HFF-Myc (cell line): ENCODE results near the gene EZR.

Source experiments
- DNase-seq: peaks from one replicate; pipeline ENCODE4 v3.0.0-alpha.2; 2011; ENCODE audit warnings: low read depth; ENCODE audit errors: extremely low read depth
- H3K4me3 ChIP-seq: replicated peaks from 2 replicates; pipeline ENCODE4 v1.5.1; 2011; ENCODE audit warnings: low read depth, mild to moderate bottlenecking, control low read depth, low read length
- CTCF ChIP-seq: IDR thresholded peaks from 2 replicates; pipeline ENCODE4 v1.5.1; 2012; ENCODE audit warnings: mild to moderate bottlenecking, low read depth, low read length, control low read depth; ENCODE audit errors: missing control alignments

EZR gene

DNA sequence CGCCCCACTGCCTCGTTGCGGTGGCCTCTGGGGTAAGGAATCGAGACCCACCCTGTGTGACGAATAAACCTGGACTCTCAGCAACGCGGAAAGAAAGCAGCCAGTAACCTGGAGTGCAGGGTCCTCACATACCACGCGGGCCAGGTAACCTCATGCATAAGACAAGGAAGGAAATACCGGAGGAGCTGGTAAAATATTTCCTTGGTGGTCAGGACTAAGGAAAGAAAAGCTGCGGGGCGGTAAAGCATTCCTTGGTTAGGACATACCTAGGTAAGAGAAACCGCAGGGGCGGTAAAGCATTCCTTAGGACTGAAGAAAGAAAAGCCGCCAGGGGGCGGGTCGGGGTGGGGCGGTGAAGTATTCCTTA lies 88.6 kb downstream of the EZR start:
- no peak for TF ChIP-seq CTCF
- no peak for DNase-seq
- H3K4me3 ChIP-seq = no peak overlapping the region

DNA sequence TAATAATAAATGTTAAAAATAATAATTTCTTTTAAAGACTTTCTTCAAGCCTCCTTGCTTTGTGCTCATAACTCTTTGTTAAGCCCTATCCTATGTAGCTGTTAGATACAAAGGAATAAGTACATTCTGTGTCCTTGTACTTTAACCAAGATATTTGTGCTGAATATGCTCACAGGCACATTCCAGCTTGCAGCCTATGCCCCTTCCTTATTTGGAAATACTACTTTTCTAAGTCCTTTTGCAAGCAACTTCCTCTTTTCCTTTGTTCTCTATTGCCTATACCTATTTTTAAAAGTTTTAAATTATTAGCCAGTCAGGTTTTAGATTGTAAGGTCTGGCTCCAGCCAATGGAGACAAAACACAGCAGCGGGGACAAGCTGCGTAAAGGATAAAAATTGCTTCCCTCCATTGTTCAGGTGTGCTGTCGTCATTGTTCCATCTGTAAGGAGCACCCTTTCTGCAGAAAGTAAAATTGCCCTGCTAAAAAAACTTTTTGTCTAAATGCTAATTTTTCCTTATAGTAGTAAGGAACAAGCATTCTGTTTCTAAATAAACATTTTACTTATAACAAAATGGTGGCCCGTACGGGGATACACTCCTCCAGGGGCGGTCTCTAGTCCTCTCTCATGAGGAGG lies 89.1 kb downstream of the EZR start:
- no peak overlapping the region for H3K4me3 ChIP-seq
- TF ChIP-seq CTCF = no peak
- no peak for DNase-seq

DNA sequence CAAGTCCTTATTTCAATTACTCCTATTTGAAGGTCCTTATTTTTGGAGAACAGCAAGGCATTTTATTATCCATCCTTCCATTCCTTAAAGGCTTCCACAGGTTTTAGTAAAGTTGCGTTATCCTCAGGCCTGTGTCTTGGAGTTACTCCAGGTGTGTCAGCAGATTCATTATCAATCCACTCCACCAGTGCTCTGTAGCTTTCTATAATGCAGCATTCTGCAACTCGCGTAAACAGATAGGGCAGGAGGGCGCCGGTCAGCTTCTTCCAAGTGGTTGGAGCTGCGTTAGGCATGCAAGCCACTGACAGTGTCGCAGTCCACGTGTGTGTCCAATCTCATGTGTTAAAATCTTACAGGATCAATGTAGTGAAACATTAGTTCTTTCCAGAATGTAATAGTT lies 93.5 kb downstream of the EZR start:
- TF ChIP-seq CTCF = no peak
- DNase-seq = no peak
- H3K4me3 ChIP-seq = no peak overlapping the region

DNA sequence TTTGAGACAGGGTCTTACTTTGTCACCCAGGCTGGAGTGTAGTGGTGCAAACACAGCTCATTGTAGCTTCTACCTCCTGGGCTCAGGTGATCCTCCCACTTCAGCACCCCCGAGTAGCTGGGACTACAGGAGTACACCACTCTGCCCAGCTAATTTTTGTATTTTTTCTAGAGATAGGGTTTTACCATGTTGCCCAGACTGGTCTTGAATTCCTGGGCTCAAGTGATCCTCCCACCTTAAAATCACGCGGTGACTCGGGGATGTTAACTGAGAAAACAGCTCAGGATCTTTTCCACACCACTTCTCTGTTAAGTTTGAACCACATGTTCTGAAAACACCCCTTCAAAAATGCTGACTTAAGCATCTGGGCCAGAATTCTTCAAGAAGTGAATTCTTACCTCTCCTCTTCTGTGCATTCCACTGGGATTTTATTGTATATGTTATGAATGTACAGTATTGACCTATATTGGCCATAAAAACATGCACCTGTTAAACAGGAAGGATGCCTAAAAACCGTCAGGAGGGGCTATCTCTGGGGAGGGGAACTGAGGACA lies 96.9 kb downstream of the EZR start:
- H3K4me3 ChIP-seq = no peak overlapping the region
- DNase-seq = no peak

GRCh38 chr6:158718461-158719046 lies 100.6 kb downstream of the EZR start:
- DNase-seq = no peak
- H3K4me3 ChIP-seq = no peak overlapping the region
- peak; percentile 75 for TF ChIP-seq CTCF

More for the DNA sequence above, 96.9 kb downstream of the EZR start:
- TF ChIP-seq CTCF = no peak

DNA sequence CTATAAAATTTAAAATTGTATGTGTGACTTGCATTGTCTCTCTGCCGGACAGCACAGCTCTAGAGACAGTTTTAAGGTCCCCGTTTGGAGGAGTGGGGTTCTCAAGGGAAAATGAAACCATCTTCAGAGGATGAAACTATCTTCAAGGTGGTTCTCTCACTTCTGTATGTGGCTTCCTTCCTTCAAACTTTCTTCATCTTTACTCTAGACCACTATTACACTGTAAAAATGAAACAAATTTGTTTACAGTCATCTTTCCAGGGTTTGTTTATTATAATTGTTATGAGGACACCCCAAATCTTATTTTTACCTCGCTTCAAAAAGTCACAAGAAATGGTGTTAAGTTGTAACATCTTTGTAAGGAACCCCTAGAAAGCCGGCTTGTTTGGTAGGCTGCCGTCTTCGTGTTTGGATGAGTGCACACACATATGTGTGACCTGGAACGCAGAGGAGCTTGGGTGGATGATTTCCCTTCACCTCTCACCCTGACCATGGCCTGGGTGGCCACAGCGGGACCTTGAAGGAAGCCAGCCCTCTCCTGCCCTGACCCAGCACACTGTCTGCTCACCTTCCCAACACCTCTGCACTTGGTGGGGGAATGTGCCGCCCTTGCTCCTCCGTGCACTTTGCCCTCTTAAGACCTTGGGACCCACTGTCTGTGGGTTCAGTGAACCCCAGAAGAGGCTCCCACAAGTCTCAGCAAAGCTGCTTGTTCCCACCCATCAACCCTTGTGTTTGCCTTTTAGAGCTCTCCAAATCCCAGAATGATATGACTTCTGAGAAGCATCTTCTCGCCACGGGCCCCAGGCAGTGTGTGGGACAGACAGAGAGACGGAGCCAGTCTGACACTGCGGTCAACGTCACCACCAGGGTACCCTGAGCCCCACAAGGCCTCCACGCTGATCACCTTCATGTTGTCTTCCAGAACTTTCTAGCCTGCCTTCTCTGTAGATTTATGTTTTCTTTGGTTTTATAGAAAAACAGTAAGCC lies 101.5 kb downstream of the EZR start:
- DNase-seq = no peak
- no peak for TF ChIP-seq CTCF
- H3K4me3 ChIP-seq = no peak overlapping the region
